Measurements from ENCODE around the gene UNC119B.

DNA sequence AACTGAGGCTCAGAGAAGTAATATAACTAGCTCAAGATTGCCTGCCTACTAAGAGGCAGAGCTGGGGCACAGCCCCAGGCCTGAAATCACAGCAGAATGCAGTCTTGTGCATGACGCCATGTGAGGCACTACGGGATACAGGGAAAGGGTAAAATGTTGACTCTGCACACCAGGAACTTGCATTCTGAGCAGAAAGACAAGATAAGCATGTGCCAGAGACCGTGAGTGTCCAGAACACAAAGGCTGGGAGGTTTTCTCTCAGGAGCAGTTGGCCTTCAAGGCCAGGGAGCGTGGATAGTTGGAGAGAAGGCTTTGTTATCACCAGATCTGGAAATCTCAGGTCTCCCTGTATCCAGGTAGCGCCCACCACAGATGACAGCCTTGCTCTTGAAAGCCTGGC, 46.5 kb upstream of the UNC119B start:
- TF ChIP-seq, protein P1, sequence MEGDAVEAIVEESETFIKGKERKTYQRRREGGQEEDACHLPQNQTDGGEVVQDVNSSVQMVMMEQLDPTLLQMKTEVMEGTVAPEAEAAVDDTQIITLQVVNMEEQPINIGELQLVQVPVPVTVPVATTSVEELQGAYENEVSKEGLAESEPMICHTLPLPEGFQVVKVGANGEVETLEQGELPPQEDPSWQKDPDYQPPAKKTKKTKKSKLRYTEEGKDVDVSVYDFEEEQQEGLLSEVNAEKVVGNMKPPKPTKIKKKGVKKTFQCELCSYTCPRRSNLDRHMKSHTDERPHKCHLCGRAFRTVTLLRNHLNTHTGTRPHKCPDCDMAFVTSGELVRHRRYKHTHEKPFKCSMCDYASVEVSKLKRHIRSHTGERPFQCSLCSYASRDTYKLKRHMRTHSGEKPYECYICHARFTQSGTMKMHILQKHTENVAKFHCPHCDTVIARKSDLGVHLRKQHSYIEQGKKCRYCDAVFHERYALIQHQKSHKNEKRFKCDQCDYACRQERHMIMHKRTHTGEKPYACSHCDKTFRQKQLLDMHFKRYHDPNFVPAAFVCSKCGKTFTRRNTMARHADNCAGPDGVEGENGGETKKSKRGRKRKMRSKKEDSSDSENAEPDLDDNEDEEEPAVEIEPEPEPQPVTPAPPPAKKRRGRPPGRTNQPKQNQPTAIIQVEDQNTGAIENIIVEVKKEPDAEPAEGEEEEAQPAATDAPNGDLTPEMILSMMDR (conservative IDR thresholded peaks at IDR 0.05; ENCODE audit: low read depth, low read length) = no peak
- TF ChIP-seq EZH2 (IDR thresholded peaks at IDR 0.05; ENCODE audit: borderline replicate concordance, low read depth, low read length, poor library complexity, severe bottlenecking) = no peak

Measured in A673 (cell line).